ENCODE data around the gene GREM2.

GREM2 gene

GRCh38 chr1:240501115-240501514 is 110.8 kb downstream of the GREM2 start:
- Histone ChIP-seq H3K4me3 (ENCODE audit: insufficient read length, low read depth) (no peak overlapping the region), H3K36me3 (ENCODE audit: insufficient read depth, insufficient read length, low read length) (no peaks in the 10 kb centered on the region), H3K9me3 (ENCODE audit: insufficient read depth, low read length) (peaks cover 5% of the 10 kb centered on the region; the same call in 1 of the 2 replicates), H3K27me3 (ENCODE audit: insufficient read depth, insufficient read length) (no peaks in the 10 kb centered on the region), H3K4me1 (ENCODE audit: insufficient read depth, insufficient read length) (no peaks in the 10 kb centered on the region), H3K9ac (ENCODE audit: insufficient read length, low read depth) (no peak overlapping the region)
- no peak for DNase-seq (ENCODE audit: low read depth, low spot score)
- TF ChIP-seq YY1 (IDR thresholded peaks at IDR 0.05; ENCODE audit: insufficient read depth, insufficient read length) (no peak), ZNF274 (IDR thresholded peaks at IDR 0.05; ENCODE audit: low read depth, low read length) (no peak), SUZ12 (IDR thresholded peaks at IDR 0.05; ENCODE audit: extremely low read depth, insufficient read depth, insufficient read length) (no peak)

DNA sequence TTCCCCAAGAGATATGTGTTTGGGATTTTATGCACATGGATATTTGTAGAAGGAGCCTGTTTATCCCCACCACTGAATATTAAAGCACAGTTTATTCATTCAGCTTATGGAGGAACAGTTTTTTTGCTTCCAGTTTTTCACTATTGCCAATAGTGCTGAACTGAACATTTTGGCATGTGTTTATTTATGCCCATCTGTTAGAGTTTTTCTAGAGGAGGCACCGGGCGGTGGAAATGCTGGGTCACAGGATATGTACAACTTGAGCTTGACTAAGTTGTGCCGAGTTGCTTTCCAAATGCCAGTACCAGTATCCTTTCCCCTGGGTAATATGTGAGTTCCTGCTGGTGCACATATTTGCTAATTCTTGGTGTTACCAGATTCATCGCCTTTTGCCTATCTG is 111.3 kb downstream of the GREM2 start:
- no peak overlapping the region for H3K4me3 ChIP-seq (ENCODE audit: insufficient read length, low read depth)
- H3K4me1 ChIP-seq (ENCODE audit: insufficient read depth, insufficient read length), result no peaks in the 10 kb centered on the region
- H3K27me3 ChIP-seq (ENCODE audit: insufficient read depth, insufficient read length), result no peaks in the 10 kb centered on the region
- H3K36me3 ChIP-seq (ENCODE audit: insufficient read depth, insufficient read length, low read length), result no peaks in the 10 kb centered on the region
- no peak overlapping the region for H3K9ac ChIP-seq (ENCODE audit: insufficient read length, low read depth)
- TF ChIP-seq SUZ12 (IDR thresholded peaks at IDR 0.05; ENCODE audit: extremely low read depth, insufficient read depth, insufficient read length), result no peak
- no peak for TF ChIP-seq ZNF274 (IDR thresholded peaks at IDR 0.05; ENCODE audit: low read depth, low read length)
- TF ChIP-seq YY1 (IDR thresholded peaks at IDR 0.05; ENCODE audit: insufficient read depth, insufficient read length), result no peak
- DNase-seq (ENCODE audit: low read depth, low spot score), result no peak
- H3K9me3 ChIP-seq (ENCODE audit: insufficient read depth, low read length), result peaks cover 5% of the 10 kb centered on the region; the same call in 1 of the 2 replicates

DNA sequence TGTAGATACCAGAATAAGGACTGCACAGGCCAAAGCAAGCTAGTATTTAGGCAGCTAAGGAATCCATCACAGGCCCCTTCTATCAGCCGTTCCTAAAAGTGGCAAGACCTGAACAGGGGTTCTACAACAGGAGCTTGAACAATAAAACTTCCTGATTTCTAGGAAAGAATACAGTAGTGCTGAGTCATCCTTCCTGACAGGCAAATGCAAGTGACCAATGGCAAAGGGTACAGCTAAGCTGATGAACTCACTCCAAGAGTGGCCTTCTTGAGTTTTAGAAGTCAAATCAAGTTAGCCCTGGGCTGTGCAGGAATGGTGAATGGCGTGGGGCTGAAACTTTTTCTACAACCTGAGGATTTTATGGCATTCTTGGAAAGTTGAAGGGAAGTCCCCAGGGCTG is 112.9 kb downstream of the GREM2 start:
- no peak for TF ChIP-seq SUZ12 (IDR thresholded peaks at IDR 0.05; ENCODE audit: extremely low read depth, insufficient read depth, insufficient read length)
- TF ChIP-seq YY1 (IDR thresholded peaks at IDR 0.05; ENCODE audit: insufficient read depth, insufficient read length), result no peak
- TF ChIP-seq ZNF274 (IDR thresholded peaks at IDR 0.05; ENCODE audit: low read depth, low read length), result no peak
- Histone ChIP-seq H3K4me1 (ENCODE audit: insufficient read depth, insufficient read length) (no peaks in the 10 kb centered on the region), H3K27me3 (ENCODE audit: insufficient read depth, insufficient read length) (no peaks in the 10 kb centered on the region), H3K9me3 (ENCODE audit: insufficient read depth, low read length) (no peaks in the 10 kb centered on the region; the same call in 1 of the 2 replicates), H3K9ac (ENCODE audit: insufficient read length, low read depth) (no peak overlapping the region), H3K4me3 (ENCODE audit: insufficient read length, low read depth) (no peak overlapping the region), H3K36me3 (ENCODE audit: insufficient read depth, insufficient read length, low read length) (no peaks in the 10 kb centered on the region)
- DNase-seq (ENCODE audit: low read depth, low spot score), result no peak

- H3K9me3 ChIP-seq (ENCODE audit: insufficient read depth, low read length), result no peaks in the 10 kb centered on the region; the same call in 1 of the 2 replicates
- no peak overlapping the region for H3K9ac ChIP-seq (ENCODE audit: insufficient read length, low read depth)
- H3K27me3 ChIP-seq (ENCODE audit: insufficient read depth, insufficient read length), result no peaks in the 10 kb centered on the region
- H3K36me3 ChIP-seq (ENCODE audit: insufficient read depth, insufficient read length, low read length), result no peaks in the 10 kb centered on the region
- no peak for TF ChIP-seq YY1 (IDR thresholded peaks at IDR 0.05; ENCODE audit: insufficient read depth, insufficient read length)
- no peak for TF ChIP-seq ZNF274 (IDR thresholded peaks at IDR 0.05; ENCODE audit: low read depth, low read length)
- no peak for TF ChIP-seq SUZ12 (IDR thresholded peaks at IDR 0.05; ENCODE audit: extremely low read depth, insufficient read depth, insufficient read length)
- H3K4me3 ChIP-seq (ENCODE audit: insufficient read length, low read depth), result no peak overlapping the region
- H3K4me1 ChIP-seq (ENCODE audit: insufficient read depth, insufficient read length), result no peaks in the 10 kb centered on the region
- DNase-seq (ENCODE audit: low read depth, low spot score), result no peak
Observed at GRCh38 chr1:240498335-240498734, 113.6 kb downstream of the GREM2 start.

GRCh38 chr1:240497908-240498307 is 114.0 kb downstream of the GREM2 start:
- TF ChIP-seq YY1 (IDR thresholded peaks at IDR 0.05; ENCODE audit: insufficient read depth, insufficient read length) (no peak), SUZ12 (IDR thresholded peaks at IDR 0.05; ENCODE audit: extremely low read depth, insufficient read depth, insufficient read length) (no peak), ZNF274 (IDR thresholded peaks at IDR 0.05; ENCODE audit: low read depth, low read length) (no peak)
- no peaks in the 10 kb centered on the region for H3K36me3 ChIP-seq (ENCODE audit: insufficient read depth, insufficient read length, low read length)
- no peaks in the 10 kb centered on the region for H3K4me1 ChIP-seq (ENCODE audit: insufficient read depth, insufficient read length)
- no peaks in the 10 kb centered on the region; the same call in 1 of the 2 replicates for H3K9me3 ChIP-seq (ENCODE audit: insufficient read depth, low read length)
- no peak for DNase-seq (ENCODE audit: low read depth, low spot score)
- no peak overlapping the region for H3K4me3 ChIP-seq (ENCODE audit: insufficient read length, low read depth)
- no peak overlapping the region for H3K9ac ChIP-seq (ENCODE audit: insufficient read length, low read depth)
- no peaks in the 10 kb centered on the region for H3K27me3 ChIP-seq (ENCODE audit: insufficient read depth, insufficient read length)

GRCh38 chr1:240496941-240497340 is 115.0 kb downstream of the GREM2 start:
- no peaks in the 10 kb centered on the region for H3K4me1 ChIP-seq (ENCODE audit: insufficient read depth, insufficient read length)
- H3K4me3 ChIP-seq (ENCODE audit: insufficient read length, low read depth), result no peak overlapping the region
- DNase-seq (ENCODE audit: low read depth, low spot score), result no peak
- no peaks in the 10 kb centered on the region for H3K36me3 ChIP-seq (ENCODE audit: insufficient read depth, insufficient read length, low read length)
- TF ChIP-seq YY1 (IDR thresholded peaks at IDR 0.05; ENCODE audit: insufficient read depth, insufficient read length) (no peak), SUZ12 (IDR thresholded peaks at IDR 0.05; ENCODE audit: extremely low read depth, insufficient read depth, insufficient read length) (no peak), ZNF274 (IDR thresholded peaks at IDR 0.05; ENCODE audit: low read depth, low read length) (no peak)
- H3K9me3 ChIP-seq (ENCODE audit: insufficient read depth, low read length), result peaks cover 7% of the 10 kb centered on the region; the same call in 1 of the 2 replicates
- no peaks in the 10 kb centered on the region for H3K27me3 ChIP-seq (ENCODE audit: insufficient read depth, insufficient read length)
- no peak overlapping the region for H3K9ac ChIP-seq (ENCODE audit: insufficient read length, low read depth)

DNA sequence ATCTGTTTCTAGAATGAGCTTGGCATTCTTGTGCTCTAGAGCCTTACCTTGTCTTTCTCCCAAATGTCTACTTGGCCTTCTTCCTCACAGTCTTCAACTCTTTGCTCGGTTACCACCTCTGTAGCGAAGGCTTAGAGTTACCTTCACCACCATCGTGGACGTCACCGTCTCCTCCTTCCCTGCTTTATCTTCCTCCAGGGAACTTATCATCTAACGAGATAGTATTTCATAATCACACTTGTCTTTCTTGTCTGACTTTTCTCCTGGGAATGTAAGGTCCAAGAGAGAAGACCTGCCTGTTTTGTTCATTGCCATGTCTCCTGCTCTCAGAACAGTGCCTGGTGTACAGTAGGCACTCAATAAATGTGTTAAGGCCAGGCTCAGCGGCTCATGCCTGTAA is 115.6 kb downstream of the GREM2 start:
- TF ChIP-seq ZNF274 (IDR thresholded peaks at IDR 0.05; ENCODE audit: low read depth, low read length) (no peak), SUZ12 (IDR thresholded peaks at IDR 0.05; ENCODE audit: extremely low read depth, insufficient read depth, insufficient read length) (no peak), YY1 (IDR thresholded peaks at IDR 0.05; ENCODE audit: insufficient read depth, insufficient read length) (no peak)
- no peaks in the 10 kb centered on the region for H3K36me3 ChIP-seq (ENCODE audit: insufficient read depth, insufficient read length, low read length)
- no peak overlapping the region for H3K4me3 ChIP-seq (ENCODE audit: insufficient read length, low read depth)
- no peaks in the 10 kb centered on the region for H3K27me3 ChIP-seq (ENCODE audit: insufficient read depth, insufficient read length)
- no peak for DNase-seq (ENCODE audit: low read depth, low spot score)
- peaks cover 11% of the 10 kb centered on the region; the same call in 1 of the 2 replicates for H3K9me3 ChIP-seq (ENCODE audit: insufficient read depth, low read length)
- no peak overlapping the region for H3K9ac ChIP-seq (ENCODE audit: insufficient read length, low read depth)
- H3K4me1 ChIP-seq (ENCODE audit: insufficient read depth, insufficient read length), result no peaks in the 10 kb centered on the region

Data from NT2/D1 (cell line).